ENCODE measurements around the gene BRD4.

DNA sequence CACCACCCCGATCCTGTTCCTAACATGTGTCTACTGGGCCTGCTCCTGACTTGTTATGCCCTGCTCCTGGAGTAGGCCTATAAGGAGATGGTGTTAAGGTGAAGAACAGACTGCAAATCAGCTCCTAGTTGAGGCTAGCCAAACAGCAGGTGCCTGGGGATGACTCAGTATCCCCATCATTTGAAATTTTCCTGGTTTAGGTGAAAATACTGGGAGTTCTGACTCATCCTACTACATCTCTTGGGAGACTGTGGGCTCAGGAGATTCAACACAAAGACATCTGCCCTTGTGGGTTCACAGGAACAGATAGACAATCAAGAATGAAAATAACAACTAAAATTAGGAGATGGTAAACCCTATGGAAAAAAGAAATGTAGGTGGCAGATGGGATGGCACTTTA lies 41.2 kb downstream of the BRD4 start:
- TF ChIP-seq, protein P1, sequence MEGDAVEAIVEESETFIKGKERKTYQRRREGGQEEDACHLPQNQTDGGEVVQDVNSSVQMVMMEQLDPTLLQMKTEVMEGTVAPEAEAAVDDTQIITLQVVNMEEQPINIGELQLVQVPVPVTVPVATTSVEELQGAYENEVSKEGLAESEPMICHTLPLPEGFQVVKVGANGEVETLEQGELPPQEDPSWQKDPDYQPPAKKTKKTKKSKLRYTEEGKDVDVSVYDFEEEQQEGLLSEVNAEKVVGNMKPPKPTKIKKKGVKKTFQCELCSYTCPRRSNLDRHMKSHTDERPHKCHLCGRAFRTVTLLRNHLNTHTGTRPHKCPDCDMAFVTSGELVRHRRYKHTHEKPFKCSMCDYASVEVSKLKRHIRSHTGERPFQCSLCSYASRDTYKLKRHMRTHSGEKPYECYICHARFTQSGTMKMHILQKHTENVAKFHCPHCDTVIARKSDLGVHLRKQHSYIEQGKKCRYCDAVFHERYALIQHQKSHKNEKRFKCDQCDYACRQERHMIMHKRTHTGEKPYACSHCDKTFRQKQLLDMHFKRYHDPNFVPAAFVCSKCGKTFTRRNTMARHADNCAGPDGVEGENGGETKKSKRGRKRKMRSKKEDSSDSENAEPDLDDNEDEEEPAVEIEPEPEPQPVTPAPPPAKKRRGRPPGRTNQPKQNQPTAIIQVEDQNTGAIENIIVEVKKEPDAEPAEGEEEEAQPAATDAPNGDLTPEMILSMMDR (IDR thresholded peaks at IDR 0.05): no peak
- TF ChIP-seq POLR2A (IDR thresholded peaks at IDR 0.05): no peak
